ENCODE results near the gene DNAJC22. TPM values are rescaled to one million over a fixed set of nuclear protein-coding genes. Genes with fewer than 3 reads are reported as not detected.
"Not testable (repeated sequence)": the region's sequence is repeated elsewhere in the genome, so short reads cannot be mapped to it uniquely, and the experiment has no call there.

Gene DNAJC22
- total RNA-seq (2014; rRNA removed; shearing (Covaris generic); ENCODE audit: low replicate concordance): not detected in 2 replicates

DNA sequence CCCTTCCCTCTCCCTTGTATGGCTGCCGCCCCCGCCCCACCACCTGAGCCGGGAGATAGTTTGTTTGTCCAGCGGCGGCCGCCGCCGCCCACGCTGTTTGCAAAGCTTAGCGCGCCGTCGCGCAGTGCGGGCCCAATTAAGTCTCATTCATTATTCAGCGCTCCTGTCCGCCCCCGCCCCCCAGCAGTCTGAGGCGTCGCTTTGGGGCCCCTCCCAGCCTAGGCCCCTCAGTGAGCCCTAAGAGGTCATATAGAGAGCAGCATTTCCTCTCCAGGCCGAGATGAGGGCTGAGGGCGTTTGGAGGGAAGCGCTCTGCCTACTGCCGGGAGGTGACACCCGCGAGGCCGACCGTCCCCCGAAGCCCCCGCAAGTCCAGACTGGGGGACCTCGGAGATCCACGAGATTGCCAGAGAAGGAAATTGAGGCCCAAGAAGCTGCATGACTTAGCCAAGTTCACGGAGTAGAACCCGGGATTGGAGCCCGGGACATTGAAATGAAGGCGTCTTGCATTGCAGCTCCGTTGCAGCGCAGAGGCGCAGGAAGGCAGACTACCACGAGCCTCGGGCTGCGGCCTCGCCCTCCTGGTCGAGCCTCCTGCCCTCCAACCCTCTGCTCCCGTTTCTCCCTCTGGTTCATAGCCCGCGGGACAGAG is at the start of gene DNAJC22:
Gene DNAJC22, plus strand, starts transcription at position 230 of the 652 bp plus-strand sequence. CDS start 1,985 bp downstream, outside the sequence.
- Histone ChIP-seq H3K27me3 (ENCODE audit: low read length) (no peaks in the 10 kb centered on the region), H2AFZ (ENCODE audit: low read length) (no peak within 1 kb of the TSS), H3K4me1 (ENCODE audit: low read length) (peaks cover 52% of the 10 kb centered on the region), H3K79me2 (ENCODE audit: low read length) (no peaks in the 10 kb centered on the region), H3K9me2 (replicated peaks; ENCODE audit: insufficient read depth, low read length) (no peaks in the 10 kb centered on the region), H4K20me1 (ENCODE audit: insufficient read depth, low read depth, low read length) (peaks cover 7% of the 10 kb centered on the region; the same call in 1 of the 2 replicates), H3K9ac (ENCODE audit: low read length) (peak within 1 kb of the TSS; percentile 50), H3K27ac (ENCODE audit: low read length) (no peak within 1 kb of the TSS), H3K36me3 (ENCODE audit: insufficient read depth, low read length) (no peaks in the 10 kb centered on the region), H3K9me3 (ENCODE audit: low read length) (no peaks in the 10 kb centered on the region), H3K4me3 (ENCODE audit: low read length) (peak within 1 kb of the TSS; percentile 62), H3K4me2 (ENCODE audit: low read depth, low read length, poor library complexity, severe bottlenecking) (peak within 1 kb of the TSS; percentile 78)
- DNase-seq: peak; percentile 58

DNA sequence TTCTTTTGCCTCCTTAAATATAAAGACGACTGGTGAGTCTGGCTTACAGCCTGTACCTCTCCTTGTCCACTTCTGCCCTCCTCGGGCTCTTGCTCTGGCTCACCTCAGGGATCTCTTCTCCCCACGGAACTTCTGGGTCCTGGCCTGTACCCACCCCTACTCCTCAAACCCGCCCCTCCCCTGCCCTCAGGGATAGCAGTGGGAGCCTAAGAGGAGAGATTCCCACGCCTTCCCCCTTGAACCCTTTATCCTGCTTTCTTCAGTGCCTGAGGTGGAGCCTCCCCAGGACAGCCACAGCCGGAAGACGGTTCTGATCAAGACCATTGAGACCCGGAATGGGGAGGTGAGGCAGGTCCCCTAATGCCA is 49.0 kb upstream of the DNAJC22 start:
- Histone ChIP-seq H3K79me2 (ENCODE audit: low read length) (no peaks in the 10 kb centered on the region), H3K36me3 (ENCODE audit: insufficient read depth, low read length) (no peaks in the 10 kb centered on the region), H3K27ac (ENCODE audit: low read length) (no peak overlapping the region), H3K27me3 (ENCODE audit: low read length) (no peaks in the 10 kb centered on the region), H3K9me2 (replicated peaks; ENCODE audit: insufficient read depth, low read length) (no peaks in the 10 kb centered on the region), H3K4me1 (ENCODE audit: low read length) (peaks cover 16% of the 10 kb centered on the region), H3K9me3 (ENCODE audit: low read length) (no peaks in the 10 kb centered on the region), H3K4me2 (ENCODE audit: low read depth, low read length, poor library complexity, severe bottlenecking) (peak overlapping the region; percentile 51), H3K9ac (ENCODE audit: low read length) (no peak overlapping the region), H2AFZ (ENCODE audit: low read length) (no peak overlapping the region), H4K20me1 (ENCODE audit: insufficient read depth, low read depth, low read length) (no peaks in the 10 kb centered on the region), H3K4me3 (ENCODE audit: low read length) (peak overlapping the region; percentile 31; the same call in 1 of the 2 replicates)
- DNase-seq: no peak

DNA sequence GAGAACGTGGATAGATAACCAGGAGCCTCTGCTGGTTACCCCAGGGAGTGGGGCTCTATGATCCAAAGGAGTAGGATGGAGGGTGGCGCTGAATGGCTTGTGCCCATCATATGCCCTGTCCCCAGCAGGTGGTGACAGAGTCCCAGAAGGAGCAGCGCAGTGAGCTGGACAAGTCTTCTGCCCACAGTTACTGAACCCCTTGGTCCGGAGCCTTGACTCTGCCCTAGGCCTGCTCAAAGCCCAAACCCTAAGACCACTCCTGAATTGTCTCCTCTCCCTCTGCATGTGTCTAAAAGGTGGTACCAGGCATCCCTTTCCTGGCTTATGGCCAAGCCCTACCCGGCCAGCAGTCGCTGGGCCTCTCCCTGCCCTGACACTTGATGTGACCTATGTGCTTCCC is 48.5 kb upstream of the DNAJC22 start:
- H3K36me3 ChIP-seq (ENCODE audit: insufficient read depth, low read length): no peaks in the 10 kb centered on the region
- no peak overlapping the region for H3K4me3 ChIP-seq (ENCODE audit: low read length)
- H3K9me2 ChIP-seq (replicated peaks; ENCODE audit: insufficient read depth, low read length): no peaks in the 10 kb centered on the region
- H3K9ac ChIP-seq (ENCODE audit: low read length): no peak overlapping the region
- no peaks in the 10 kb centered on the region for H4K20me1 ChIP-seq (ENCODE audit: insufficient read depth, low read depth, low read length)
- H3K27me3 ChIP-seq (ENCODE audit: low read length): no peaks in the 10 kb centered on the region
- no peaks in the 10 kb centered on the region for H3K9me3 ChIP-seq (ENCODE audit: low read length)
- no peak for DNase-seq
- peaks cover 16% of the 10 kb centered on the region for H3K4me1 ChIP-seq (ENCODE audit: low read length)
- peak overlapping the region; percentile 51 for H3K4me2 ChIP-seq (ENCODE audit: low read depth, low read length, poor library complexity, severe bottlenecking)
- H3K79me2 ChIP-seq (ENCODE audit: low read length): no peaks in the 10 kb centered on the region
- no peak overlapping the region for H3K27ac ChIP-seq (ENCODE audit: low read length)
- H2AFZ ChIP-seq (ENCODE audit: low read length): no peak overlapping the region

DNA sequence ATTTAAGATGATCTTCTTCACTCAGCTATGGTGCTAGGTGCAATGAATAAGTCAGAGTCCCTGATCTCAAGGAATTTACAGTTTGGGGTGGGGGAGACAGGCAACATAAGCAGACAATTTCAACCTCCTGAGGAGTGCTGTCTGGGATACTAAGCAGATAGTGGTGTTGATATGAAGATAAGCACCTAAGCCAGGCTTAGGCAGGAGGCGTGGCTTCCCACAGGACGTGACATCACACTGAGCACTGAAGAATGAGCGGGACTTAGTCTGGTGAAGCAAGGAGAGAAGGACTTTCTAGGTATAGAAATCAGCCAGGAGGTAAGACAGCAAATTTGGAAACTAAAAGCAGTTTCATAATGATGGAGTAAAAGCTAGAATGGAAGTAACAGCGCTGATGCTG is 44.9 kb upstream of the DNAJC22 start:
- H2AFZ ChIP-seq (ENCODE audit: low read length): peak overlapping the region; percentile 91; the same call in 1 of the 2 replicates
- H3K4me2 ChIP-seq (ENCODE audit: low read depth, low read length, poor library complexity, severe bottlenecking): no peak overlapping the region
- DNase-seq: peak; percentile 66
- no peaks in the 10 kb centered on the region for H3K36me3 ChIP-seq (ENCODE audit: insufficient read depth, low read length)
- H3K9me3 ChIP-seq (ENCODE audit: low read length): no peaks in the 10 kb centered on the region
- H3K27me3 ChIP-seq (ENCODE audit: low read length): no peaks in the 10 kb centered on the region
- no peak overlapping the region for H3K9ac ChIP-seq (ENCODE audit: low read length)
- H3K79me2 ChIP-seq (ENCODE audit: low read length): no peaks in the 10 kb centered on the region
- H3K27ac ChIP-seq (ENCODE audit: low read length): no peak overlapping the region
- H3K4me3 ChIP-seq (ENCODE audit: low read length): no peak overlapping the region
- no peaks in the 10 kb centered on the region for H3K9me2 ChIP-seq (replicated peaks; ENCODE audit: insufficient read depth, low read length)
- H4K20me1 ChIP-seq (ENCODE audit: insufficient read depth, low read depth, low read length): no peaks in the 10 kb centered on the region
- H3K4me1 ChIP-seq (ENCODE audit: low read length): peaks cover 14% of the 10 kb centered on the region

GRCh38 chr12:49304161-49304560 is 42.5 kb upstream of the DNAJC22 start:
- Histone ChIP-seq H4K20me1 (ENCODE audit: insufficient read depth, low read depth, low read length) (no peaks in the 10 kb centered on the region), H3K27me3 (ENCODE audit: low read length) (no peaks in the 10 kb centered on the region), H3K79me2 (ENCODE audit: low read length) (no peaks in the 10 kb centered on the region), H3K27ac (ENCODE audit: low read length) (no peak overlapping the region), H2AFZ (ENCODE audit: low read length) (no peak overlapping the region; the same call in 1 of the 2 replicates), H3K4me3 (ENCODE audit: low read length) (no peak overlapping the region), H3K9me2 (replicated peaks; ENCODE audit: insufficient read depth, low read length) (no peaks in the 10 kb centered on the region), H3K4me1 (ENCODE audit: low read length) (peaks cover 4% of the 10 kb centered on the region; the same call in 1 of the 2 replicates), H3K9me3 (ENCODE audit: low read length) (no peaks in the 10 kb centered on the region), H3K4me2 (ENCODE audit: low read depth, low read length, poor library complexity, severe bottlenecking) (no peak overlapping the region), H3K9ac (ENCODE audit: low read length) (no peak overlapping the region), H3K36me3 (ENCODE audit: insufficient read depth, low read length) (no peaks in the 10 kb centered on the region)
- DNase-seq: no peak

DNA sequence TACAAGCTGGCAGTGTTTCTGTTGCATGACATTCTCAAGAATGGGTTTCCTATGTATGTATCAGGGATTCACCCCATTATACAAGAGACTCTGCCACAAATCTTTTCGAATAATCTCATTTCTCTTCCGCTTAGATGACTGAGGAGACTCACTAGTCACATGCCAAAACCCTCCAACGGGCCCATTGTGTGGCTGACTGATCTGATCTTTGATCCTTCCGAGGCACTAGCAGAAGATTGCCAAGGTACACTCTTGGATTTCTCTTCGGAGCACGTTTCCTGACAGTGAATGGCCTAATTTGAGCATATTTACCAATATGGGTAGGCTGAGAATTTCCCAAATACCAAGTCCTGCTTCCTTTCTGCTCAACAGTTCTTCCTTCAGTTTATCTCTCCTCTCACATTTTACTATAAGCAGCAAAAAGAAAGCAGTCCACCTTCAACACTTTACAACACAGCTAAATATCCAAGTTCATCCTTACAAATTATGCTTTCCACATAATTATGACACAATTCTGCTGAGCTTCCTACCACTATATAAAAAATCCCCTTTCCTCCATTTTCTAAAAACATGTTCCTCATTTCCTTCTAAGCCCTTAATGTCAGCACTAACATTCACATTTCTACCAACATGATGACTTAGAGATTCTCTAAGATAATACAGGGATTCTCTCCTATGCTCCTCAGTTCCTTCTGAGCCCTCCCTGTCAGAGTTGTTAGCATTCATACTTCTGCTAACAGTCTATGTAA is 40.8 kb upstream of the DNAJC22 start:
- DNase-seq: no peak
- Histone ChIP-seq H3K36me3 (ENCODE audit: insufficient read depth, low read length) (no peaks in the 10 kb centered on the region), H3K4me1 (ENCODE audit: low read length) (peaks cover 4% of the 10 kb centered on the region; the same call in 1 of the 2 replicates), H3K4me3 (ENCODE audit: low read length) (no peak overlapping the region), H3K4me2 (ENCODE audit: low read depth, low read length, poor library complexity, severe bottlenecking) (no peak overlapping the region), H3K9me3 (ENCODE audit: low read length) (no peaks in the 10 kb centered on the region), H3K27ac (ENCODE audit: low read length) (no peak overlapping the region), H3K27me3 (ENCODE audit: low read length) (no peaks in the 10 kb centered on the region), H3K9me2 (replicated peaks; ENCODE audit: insufficient read depth, low read length) (no peaks in the 10 kb centered on the region), H3K79me2 (ENCODE audit: low read length) (no peaks in the 10 kb centered on the region), H3K9ac (ENCODE audit: low read length) (no peak overlapping the region), H4K20me1 (ENCODE audit: insufficient read depth, low read depth, low read length) (no peaks in the 10 kb centered on the region), H2AFZ (ENCODE audit: low read length) (peak overlapping the region; percentile 26; the same call in 1 of the 2 replicates)

GRCh38 chr12:49309386-49309785 is 37.3 kb upstream of the DNAJC22 start:
- H3K4me3 ChIP-seq (ENCODE audit: low read length): no peak overlapping the region
- DNase-seq: no peak
- no peak overlapping the region for H2AFZ ChIP-seq (ENCODE audit: low read length)
- H3K4me1 ChIP-seq (ENCODE audit: low read length): no peaks in the 10 kb centered on the region
- no peaks in the 10 kb centered on the region for H3K79me2 ChIP-seq (ENCODE audit: low read length)
- no peaks in the 10 kb centered on the region for H3K27me3 ChIP-seq (ENCODE audit: low read length)
- no peaks in the 10 kb centered on the region for H3K9me3 ChIP-seq (ENCODE audit: low read length)
- H3K9ac ChIP-seq (ENCODE audit: low read length): no peak overlapping the region
- no peaks in the 10 kb centered on the region for H3K9me2 ChIP-seq (replicated peaks; ENCODE audit: insufficient read depth, low read length)
- H3K27ac ChIP-seq (ENCODE audit: low read length): no peak overlapping the region
- H4K20me1 ChIP-seq (ENCODE audit: insufficient read depth, low read depth, low read length): no peaks in the 10 kb centered on the region
- no peaks in the 10 kb centered on the region for H3K36me3 ChIP-seq (ENCODE audit: insufficient read depth, low read length)
- H3K4me2 ChIP-seq (ENCODE audit: low read depth, low read length, poor library complexity, severe bottlenecking): no peak overlapping the region

DNA sequence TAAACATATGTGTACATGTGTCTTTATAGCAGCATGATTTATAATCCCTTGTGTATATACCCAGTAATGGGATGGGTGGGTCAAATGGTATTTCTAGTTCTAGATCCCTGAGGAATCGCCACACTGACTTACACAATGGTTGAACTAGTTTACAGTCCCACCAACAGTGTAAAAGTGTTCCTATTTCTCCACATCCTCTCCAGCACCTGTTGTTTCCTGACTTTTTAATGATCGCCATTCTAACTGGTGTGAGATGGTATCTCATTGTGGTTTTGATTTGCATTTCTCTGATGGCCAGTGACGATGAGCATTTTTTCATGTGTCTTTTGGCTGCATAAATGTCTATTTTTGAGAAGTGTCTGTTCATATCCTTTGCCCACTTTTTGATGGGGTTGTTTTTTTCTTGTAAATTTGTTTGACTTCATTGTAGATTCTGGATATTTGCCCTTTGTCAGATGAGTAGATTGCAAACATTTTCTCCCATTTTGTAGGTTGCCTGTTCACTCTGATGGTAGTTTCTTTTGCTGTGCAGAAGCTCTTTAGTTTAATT is 36.2 kb upstream of the DNAJC22 start:
- H3K27ac ChIP-seq (ENCODE audit: low read length); H3K9me2 ChIP-seq (replicated peaks; ENCODE audit: insufficient read depth, low read length); H3K4me2 ChIP-seq (ENCODE audit: low read depth, low read length, poor library complexity, severe bottlenecking); H4K20me1 ChIP-seq (ENCODE audit: insufficient read depth, low read depth, low read length); H3K79me2 ChIP-seq (ENCODE audit: low read length); H3K4me3 ChIP-seq (ENCODE audit: low read length); H3K9me3 ChIP-seq (ENCODE audit: low read length); H2AFZ ChIP-seq (ENCODE audit: low read length); DNase-seq; H3K9ac ChIP-seq (ENCODE audit: low read length); H3K36me3 ChIP-seq (ENCODE audit: insufficient read depth, low read length); H3K27me3 ChIP-seq (ENCODE audit: low read length); H3K4me1 ChIP-seq (ENCODE audit: low read length): not testable (repeated sequence)
